Measurements from ENCODE around the gene NCAM1.

Gene NCAM1

DNA sequence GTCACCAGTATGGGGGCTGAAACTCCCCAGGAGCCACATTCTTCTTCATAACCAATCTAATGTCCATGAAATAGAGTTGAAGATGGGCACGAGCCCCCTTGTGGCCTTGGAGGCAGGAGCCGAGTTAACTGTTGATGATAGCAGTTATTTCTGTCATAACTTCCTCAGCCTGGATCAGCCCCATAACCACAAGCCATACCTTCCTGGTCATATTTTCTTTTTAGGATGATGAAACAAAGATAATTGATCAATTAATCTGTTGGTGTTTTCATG lies 288.2 kb downstream of the NCAM1 start:
- no peak overlapping the region for H2BK5ac ChIP-seq (ENCODE audit: low read length)
- no peak overlapping the region for H3K4ac ChIP-seq (ENCODE audit: low read length)
- H4K8ac ChIP-seq (ENCODE audit: low read depth, low read length) = no peak overlapping the region
- no peak overlapping the region for H3K4me2 ChIP-seq (ENCODE audit: insufficient read depth, low read length, poor library complexity, severe bottlenecking)
- no peaks in the 10 kb centered on the region for H3K79me1 ChIP-seq (ENCODE audit: low read depth, low read length)
- no peak overlapping the region for H4K91ac ChIP-seq (ENCODE audit: low read depth, low read length, poor library complexity)
- no peak overlapping the region for H2BK120ac ChIP-seq (ENCODE audit: low read depth, low read length)
- H3K9me3 ChIP-seq (replicated peaks in 1 of 2; ENCODE audit: control insufficient read depth in 2 of 2, insufficient read depth in 1 of 2, low read depth in 1 of 2, low read length in 2 of 2) = no peaks in the 10 kb centered on the region
- no peak overlapping the region for H2BK15ac ChIP-seq (ENCODE audit: low read length)
- no peak overlapping the region for H3K27ac ChIP-seq (replicated peaks; ENCODE audit: low read length)
- no peak overlapping the region for H3K4me3 ChIP-seq (ENCODE audit: low read length in 2 of 2)
- no peak overlapping the region for H3K9ac ChIP-seq (ENCODE audit: low read depth, low read length, poor library complexity)
- no peaks in the 10 kb centered on the region for H3K27me3 ChIP-seq (ENCODE audit: control insufficient read depth in 3 of 3, insufficient read depth in 3 of 3, low read depth in 1 of 3, low read length in 3 of 3)
- H3K4me1 ChIP-seq (ENCODE audit: control insufficient read depth in 2 of 2, insufficient read depth in 1 of 2, low read depth in 1 of 2, low read length in 2 of 2) = peaks cover 10 to 16% of the 10 kb centered on the region in 2 donors
- no peak for DNase-seq (ENCODE audit: low spot score)
- WGBS, 2 donors (ENCODE audit: extremely low coverage in 2 of 2, insufficient read length in 2 of 2, insufficient replicate concordance in 1 of 2) = no CpG with 5 or more reads among the region's 2 CpGs
- H2BK12ac ChIP-seq (ENCODE audit: low read length) = no peak overlapping the region
- H2AK5ac ChIP-seq (ENCODE audit: low read depth, low read length) = no peak overlapping the region
- no peak overlapping the region for H2AFZ ChIP-seq (ENCODE audit: low read length)
- no peaks in the 10 kb centered on the region for H3K36me3 ChIP-seq (replicated peaks in 1 of 2; ENCODE audit: control insufficient read depth in 2 of 2, insufficient read depth in 2 of 2, low read length in 2 of 2)
- no peak overlapping the region for H3K14ac ChIP-seq (ENCODE audit: low read length)
- no peak overlapping the region for H3K23ac ChIP-seq (ENCODE audit: low read depth, low read length, poor library complexity)
- H3K18ac ChIP-seq (ENCODE audit: low read length) = peak overlapping the region; percentile 12

DNA sequence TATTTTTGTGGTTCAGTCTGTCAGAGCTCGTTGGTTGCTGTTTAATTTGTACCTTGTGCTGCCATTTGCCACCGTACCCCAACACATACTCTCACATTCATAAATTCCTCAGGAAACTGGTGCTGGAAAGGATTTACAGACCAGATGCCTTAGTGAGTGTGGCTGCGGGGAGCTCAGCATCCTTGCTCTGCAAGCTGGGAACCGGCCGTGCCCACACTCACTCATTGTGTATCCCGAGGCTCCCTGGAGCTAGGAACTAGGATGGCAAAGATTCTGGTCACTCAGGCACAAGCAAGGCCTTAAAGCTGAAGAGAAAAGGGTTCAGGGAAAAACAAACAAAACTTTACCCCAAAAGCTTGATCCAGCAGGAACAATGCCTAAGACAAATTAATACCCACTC lies 288.6 kb downstream of the NCAM1 start:
- Histone ChIP-seq H4K91ac (ENCODE audit: low read depth, low read length, poor library complexity) (no peak overlapping the region), H2BK15ac (ENCODE audit: low read length) (no peak overlapping the region), H2BK5ac (ENCODE audit: low read length) (no peak overlapping the region), H2AK5ac (ENCODE audit: low read depth, low read length) (no peak overlapping the region), H2BK12ac (ENCODE audit: low read length) (no peak overlapping the region), H3K4ac (ENCODE audit: low read length) (no peak overlapping the region), H3K23ac (ENCODE audit: low read depth, low read length, poor library complexity) (no peak overlapping the region), H3K18ac (ENCODE audit: low read length) (no peak overlapping the region), H2AFZ (ENCODE audit: low read length) (no peak overlapping the region), H3K27me3 (ENCODE audit: control insufficient read depth in 3 of 3, insufficient read depth in 3 of 3, low read depth in 1 of 3, low read length in 3 of 3) (no peaks in the 10 kb centered on the region), H2BK120ac (ENCODE audit: low read depth, low read length) (no peak overlapping the region), H3K4me1 (ENCODE audit: control insufficient read depth in 2 of 2, insufficient read depth in 1 of 2, low read depth in 1 of 2, low read length in 2 of 2) (peaks cover 10 to 16% of the 10 kb centered on the region in 2 donors), H3K4me2 (ENCODE audit: insufficient read depth, low read length, poor library complexity, severe bottlenecking) (no peak overlapping the region), H3K4me3 (ENCODE audit: low read length in 2 of 2) (no peak overlapping the region), H3K9me3 (replicated peaks in 1 of 2; ENCODE audit: control insufficient read depth in 2 of 2, insufficient read depth in 1 of 2, low read depth in 1 of 2, low read length in 2 of 2) (no peaks in the 10 kb centered on the region), H3K27ac (replicated peaks; ENCODE audit: low read length) (no peak overlapping the region), H3K14ac (ENCODE audit: low read length) (no peak overlapping the region), H4K8ac (ENCODE audit: low read depth, low read length) (no peak overlapping the region), H3K36me3 (replicated peaks in 1 of 2; ENCODE audit: control insufficient read depth in 2 of 2, insufficient read depth in 2 of 2, low read length in 2 of 2) (no peaks in the 10 kb centered on the region), H3K79me1 (ENCODE audit: low read depth, low read length) (no peaks in the 10 kb centered on the region), H3K9ac (ENCODE audit: low read depth, low read length, poor library complexity) (no peak overlapping the region)
- no peak for DNase-seq (ENCODE audit: low spot score)
- no CpG with 5 or more reads among the region's 6 CpGs for whole genome bisulfite sequencing, 2 donors (ENCODE audit: extremely low coverage in 2 of 2, insufficient read length in 2 of 2, insufficient replicate concordance in 1 of 2)

DNA sequence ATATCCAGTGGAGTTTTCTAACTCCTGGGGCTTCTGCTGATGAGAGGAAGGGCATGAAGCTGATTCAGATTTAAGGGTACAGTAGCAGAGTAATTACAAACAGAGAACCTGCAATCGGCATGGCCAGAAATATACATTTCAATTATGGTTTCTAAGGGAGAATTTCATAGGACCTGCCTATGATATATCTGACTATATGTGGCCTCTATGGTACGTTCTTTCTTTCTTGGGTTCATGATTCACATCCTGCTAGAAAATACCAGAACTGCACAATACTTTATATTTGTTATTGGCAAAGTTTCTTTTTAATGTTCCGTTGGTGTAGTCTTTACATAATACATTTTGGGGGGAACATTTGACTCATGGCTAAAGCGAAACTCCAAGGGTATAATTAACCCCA lies 290.1 kb downstream of the NCAM1 start:
- Histone ChIP-seq H3K18ac (ENCODE audit: low read length) (no peak overlapping the region), H4K8ac (ENCODE audit: low read depth, low read length) (no peak overlapping the region), H3K27me3 (ENCODE audit: control insufficient read depth in 3 of 3, insufficient read depth in 3 of 3, low read depth in 1 of 3, low read length in 3 of 3) (no peaks in the 10 kb centered on the region), H3K9ac (ENCODE audit: low read depth, low read length, poor library complexity) (no peak overlapping the region), H3K4ac (ENCODE audit: low read length) (no peak overlapping the region), H3K23ac (ENCODE audit: low read depth, low read length, poor library complexity) (no peak overlapping the region), H3K4me2 (ENCODE audit: insufficient read depth, low read length, poor library complexity, severe bottlenecking) (no peak overlapping the region), H3K14ac (ENCODE audit: low read length) (no peak overlapping the region), H3K27ac (replicated peaks; ENCODE audit: low read length) (no peak overlapping the region), H2AFZ (ENCODE audit: low read length) (no peak overlapping the region), H2BK5ac (ENCODE audit: low read length) (no peak overlapping the region), H3K9me3 (replicated peaks in 1 of 2; ENCODE audit: control insufficient read depth in 2 of 2, insufficient read depth in 1 of 2, low read depth in 1 of 2, low read length in 2 of 2) (no peaks in the 10 kb centered on the region), H3K79me1 (ENCODE audit: low read depth, low read length) (no peaks in the 10 kb centered on the region), H4K91ac (ENCODE audit: low read depth, low read length, poor library complexity) (no peak overlapping the region), H2AK5ac (ENCODE audit: low read depth, low read length) (no peak overlapping the region), H3K4me1 (ENCODE audit: control insufficient read depth in 2 of 2, insufficient read depth in 1 of 2, low read depth in 1 of 2, low read length in 2 of 2) (peaks cover 10 to 16% of the 10 kb centered on the region in 2 donors), H3K36me3 (replicated peaks in 1 of 2; ENCODE audit: control insufficient read depth in 2 of 2, insufficient read depth in 2 of 2, low read length in 2 of 2) (no peaks in the 10 kb centered on the region), H2BK12ac (ENCODE audit: low read length) (no peak overlapping the region), H3K4me3 (ENCODE audit: low read length in 2 of 2) (no peak overlapping the region), H2BK15ac (ENCODE audit: low read length) (no peak overlapping the region), H2BK120ac (ENCODE audit: low read depth, low read length) (no peak overlapping the region)
- no peak for DNase-seq (ENCODE audit: low spot score)
- no CpG with 5 or more reads among the region's 4 CpGs for WGBS, 2 donors (ENCODE audit: extremely low coverage in 2 of 2, insufficient read length in 2 of 2, insufficient replicate concordance in 1 of 2)

DNA sequence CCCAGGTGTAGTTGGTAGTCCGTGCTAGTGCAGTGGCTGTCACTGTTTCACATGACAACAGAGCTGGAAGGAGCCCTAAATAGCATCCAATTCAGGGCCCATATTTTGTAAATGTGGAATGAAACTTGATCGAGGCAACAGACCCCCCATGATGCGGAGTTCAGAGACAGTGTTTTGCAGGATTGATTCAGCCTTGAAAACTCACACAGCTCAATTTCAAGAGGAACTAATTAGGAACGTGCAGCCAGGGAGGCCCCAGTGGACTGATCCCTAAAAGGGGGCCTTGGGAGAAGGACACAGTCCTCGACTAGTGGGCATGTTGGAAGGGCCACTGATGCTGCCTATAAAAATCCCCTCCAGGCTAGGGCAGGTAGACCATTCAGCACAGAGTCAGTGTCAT lies 292.2 kb downstream of the NCAM1 start:
- Histone ChIP-seq H2BK15ac (ENCODE audit: low read length) (no peak overlapping the region), H3K18ac (ENCODE audit: low read length) (no peak overlapping the region), H3K27ac (replicated peaks; ENCODE audit: low read length) (no peak overlapping the region), H3K4ac (ENCODE audit: low read length) (no peak overlapping the region), H2BK5ac (ENCODE audit: low read length) (no peak overlapping the region), H3K9ac (ENCODE audit: low read depth, low read length, poor library complexity) (no peak overlapping the region), H3K36me3 (replicated peaks in 1 of 2; ENCODE audit: control insufficient read depth in 2 of 2, insufficient read depth in 2 of 2, low read length in 2 of 2) (no peaks in the 10 kb centered on the region), H2AFZ (ENCODE audit: low read length) (no peak overlapping the region), H3K27me3 (ENCODE audit: control insufficient read depth in 3 of 3, insufficient read depth in 3 of 3, low read depth in 1 of 3, low read length in 3 of 3) (peaks cover 0 to 2% (median 0%) of the 10 kb centered on the region in 3 experiments), H2BK12ac (ENCODE audit: low read length) (no peak overlapping the region), H3K4me1 (ENCODE audit: control insufficient read depth in 2 of 2, insufficient read depth in 1 of 2, low read depth in 1 of 2, low read length in 2 of 2) (peaks cover 0 to 10% of the 10 kb centered on the region in 2 donors), H3K14ac (ENCODE audit: low read length) (no peak overlapping the region), H3K4me3 (ENCODE audit: low read length in 2 of 2) (no peak overlapping the region), H2BK120ac (ENCODE audit: low read depth, low read length) (no peak overlapping the region), H3K4me2 (ENCODE audit: insufficient read depth, low read length, poor library complexity, severe bottlenecking) (no peak overlapping the region), H3K9me3 (replicated peaks in 1 of 2; ENCODE audit: control insufficient read depth in 2 of 2, insufficient read depth in 1 of 2, low read depth in 1 of 2, low read length in 2 of 2) (no peaks in the 10 kb centered on the region), H3K23ac (ENCODE audit: low read depth, low read length, poor library complexity) (no peak overlapping the region), H4K8ac (ENCODE audit: low read depth, low read length) (no peak overlapping the region), H2AK5ac (ENCODE audit: low read depth, low read length) (no peak overlapping the region), H3K79me1 (ENCODE audit: low read depth, low read length) (no peaks in the 10 kb centered on the region), H4K91ac (ENCODE audit: low read depth, low read length, poor library complexity) (no peak overlapping the region)
- no peak for DNase-seq (ENCODE audit: low spot score)
- WGBS, 2 donors (ENCODE audit: extremely low coverage in 2 of 2, insufficient read length in 2 of 2, insufficient replicate concordance in 1 of 2) = no CpG with 5 or more reads among the region's 5 CpGs

Measured in neuronal stem cell (in vitro differentiated cells).